ENCODE measurements around the gene ZNF436.

Gene ZNF436

DNA sequence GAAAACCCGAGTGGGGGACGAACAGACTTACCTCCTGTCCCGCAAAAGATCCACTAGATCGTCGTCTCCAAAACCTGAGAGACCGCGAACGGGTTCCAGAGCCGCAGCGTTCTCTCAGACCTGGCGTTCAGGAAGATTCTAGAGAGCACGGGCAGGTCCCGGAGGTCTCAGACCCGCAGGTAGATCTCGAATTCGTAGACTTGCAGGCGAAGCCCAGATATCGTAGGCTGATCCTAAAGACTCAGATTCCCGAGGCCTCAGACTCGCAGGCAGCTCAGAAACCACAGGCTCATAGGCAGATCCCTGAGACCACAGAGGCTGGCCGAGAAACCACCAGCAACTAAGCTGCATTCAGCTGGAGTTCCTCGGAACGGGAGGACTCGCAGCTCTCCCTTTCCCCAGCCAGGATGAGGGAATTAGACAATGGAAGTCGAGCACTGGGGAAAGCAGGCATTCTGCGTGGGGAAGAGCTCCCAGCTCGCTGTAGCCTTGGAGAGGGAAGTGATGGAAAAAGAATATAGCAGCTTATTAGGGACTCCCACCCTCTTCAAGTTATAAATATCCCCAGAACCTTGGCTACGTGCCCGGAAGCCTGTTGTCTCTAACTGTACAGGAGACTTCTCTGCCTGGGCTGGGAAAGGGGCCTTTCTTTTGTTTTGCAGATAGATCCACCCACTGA, at the start of gene ZNF436:
ZNF436 (minus strand) TSS at position 502 of the 679 bp plus-strand sequence. CDS start 1,831 bp downstream, outside the sequence.
- no peak for DNase-seq (ENCODE audit: extremely low read depth in 1 of 2, low read depth in 1 of 2)

DNA sequence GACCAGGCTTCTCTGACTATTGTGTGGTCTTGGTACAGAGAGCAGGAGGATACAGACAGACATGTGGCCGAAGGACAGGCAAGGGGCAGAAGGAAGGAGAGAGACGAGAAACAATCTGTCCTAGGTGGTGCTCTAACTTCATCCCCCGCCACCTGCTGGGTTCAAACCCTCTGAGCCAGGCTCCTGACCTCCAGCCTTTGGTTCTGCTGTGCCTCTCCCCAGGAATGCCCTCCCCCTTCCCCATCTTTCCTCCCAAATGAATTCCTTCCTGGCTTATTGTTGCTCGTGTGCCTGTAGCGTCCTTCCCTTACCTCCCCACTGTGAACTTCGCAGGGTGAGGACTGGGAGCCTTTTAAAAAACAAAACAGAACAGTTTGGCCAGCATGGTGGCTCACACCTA, 49.5 kb upstream of the ZNF436 start:
- no peak for DNase-seq (ENCODE audit: extremely low read depth in 1 of 2, low read depth in 1 of 2)

DNA sequence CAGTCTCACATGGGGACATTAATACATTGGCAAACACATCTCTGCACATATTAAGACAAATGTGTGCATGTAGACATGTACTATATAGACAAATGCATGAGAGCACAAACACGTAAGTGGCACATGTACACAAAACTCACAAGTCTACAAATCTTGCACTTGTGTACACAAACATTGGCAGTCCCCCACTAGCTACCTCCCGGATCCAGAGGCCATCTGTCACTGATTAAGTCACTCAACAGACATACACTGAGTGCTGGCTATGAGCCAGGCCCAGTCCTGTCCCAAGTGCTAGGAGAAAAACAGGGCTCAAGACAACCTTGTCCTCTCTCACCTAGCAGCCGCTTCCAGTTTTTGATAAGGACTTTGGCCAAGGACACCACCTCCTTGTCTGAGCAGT, 47.9 kb upstream of the ZNF436 start:
- no peak for DNase-seq (ENCODE audit: extremely low read depth in 1 of 2, low read depth in 1 of 2)

DNA sequence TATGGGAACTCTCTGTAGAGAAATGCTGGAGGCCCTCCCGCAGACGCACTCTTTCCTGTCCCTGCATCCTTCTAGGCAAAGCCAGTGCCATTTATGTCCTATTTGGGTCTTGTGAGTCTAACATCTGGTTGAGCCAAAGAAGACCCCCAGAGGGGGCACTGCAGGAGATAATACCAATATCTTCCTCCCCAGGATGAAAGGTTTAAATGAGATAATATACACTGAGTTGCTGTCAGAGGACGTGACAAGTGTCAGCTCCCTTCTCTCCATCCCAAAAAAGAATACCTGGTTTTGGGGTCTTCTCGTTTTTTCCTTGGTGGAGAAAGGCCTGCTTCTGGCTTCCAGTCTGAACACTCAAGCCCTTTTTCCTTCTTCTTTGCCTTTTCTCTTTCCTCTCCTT, 47.3 kb upstream of the ZNF436 start:
- DNase-seq (ENCODE audit: extremely low read depth in 1 of 2, low read depth in 1 of 2) = no peak

DNA sequence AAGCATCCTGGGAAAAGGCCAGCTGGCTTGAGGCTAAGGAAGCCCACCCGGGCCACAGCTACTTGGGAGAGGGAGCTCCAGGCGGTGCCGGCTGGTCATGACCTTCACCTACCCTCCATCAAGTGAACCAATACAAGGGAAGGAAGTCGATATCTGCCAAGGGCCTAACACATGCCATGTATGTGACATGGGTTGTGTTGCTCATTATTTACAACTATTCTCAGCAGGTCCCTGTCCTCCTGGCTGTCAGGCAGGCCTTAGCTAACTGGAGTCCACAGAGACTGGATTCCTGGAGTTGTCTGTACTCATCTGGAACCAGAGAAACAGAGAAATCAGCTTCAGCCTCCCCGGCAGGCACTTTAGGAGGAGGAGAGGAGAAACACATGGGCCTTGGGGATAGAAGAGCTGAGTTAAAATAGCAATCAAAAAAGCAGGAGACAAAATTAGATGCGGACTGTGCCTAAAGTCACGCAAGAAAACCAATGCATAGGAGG, 39.2 kb upstream of the ZNF436 start:
- no peak for DNase-seq (ENCODE audit: extremely low read depth in 1 of 2, low read depth in 1 of 2)

DNA sequence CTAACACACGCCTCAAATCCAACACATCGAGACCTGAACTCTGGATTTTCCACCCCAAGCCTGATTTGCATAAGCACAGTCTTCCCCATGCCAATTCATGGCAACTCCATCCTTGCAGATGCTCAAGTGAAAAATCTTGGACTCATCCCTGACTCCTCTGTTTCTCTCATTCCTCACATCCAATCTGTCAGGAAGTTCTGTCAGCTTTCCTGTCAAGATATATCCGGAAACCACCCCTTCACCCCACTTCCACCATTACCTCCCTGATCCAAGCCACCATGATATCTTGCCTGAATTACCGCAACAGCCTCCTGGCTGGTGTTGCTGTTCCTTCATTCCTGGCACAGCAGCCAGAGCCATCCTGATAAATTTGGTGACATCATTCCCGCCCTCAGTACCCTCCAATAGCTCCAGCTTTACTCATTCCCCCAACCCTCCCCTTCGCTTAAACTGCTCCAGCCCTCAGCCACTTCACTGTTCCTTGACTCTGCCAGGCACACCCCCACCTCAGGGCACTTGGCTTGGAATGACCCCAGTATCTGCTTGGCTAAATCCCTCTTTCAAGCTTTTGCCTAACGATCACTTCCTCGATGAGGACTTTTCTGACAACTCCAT, 37.5 kb upstream of the ZNF436 start:
- DNase-seq (ENCODE audit: extremely low read depth in 1 of 2, low read depth in 1 of 2) = no peak

DNA sequence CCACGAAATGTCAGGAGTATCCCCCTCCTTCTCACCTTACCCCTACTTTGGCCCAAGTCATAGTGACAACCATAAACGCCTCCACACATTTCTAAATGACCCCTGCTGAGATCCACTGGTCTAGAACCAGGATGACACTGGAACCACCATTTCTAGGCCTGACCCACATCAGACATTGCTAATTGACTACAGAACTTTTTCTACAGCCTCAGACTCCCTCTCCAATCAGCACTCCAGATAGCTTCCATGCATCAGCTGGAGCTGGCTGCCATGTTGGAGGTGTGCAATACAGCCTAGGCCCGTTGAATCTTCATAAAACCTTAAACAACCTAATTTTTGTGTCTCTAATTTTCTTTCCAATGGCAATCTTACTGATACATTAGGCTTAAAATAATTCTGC, 36.3 kb upstream of the ZNF436 start:
- no peak for DNase-seq (ENCODE audit: extremely low read depth in 1 of 2, low read depth in 1 of 2)

DNA sequence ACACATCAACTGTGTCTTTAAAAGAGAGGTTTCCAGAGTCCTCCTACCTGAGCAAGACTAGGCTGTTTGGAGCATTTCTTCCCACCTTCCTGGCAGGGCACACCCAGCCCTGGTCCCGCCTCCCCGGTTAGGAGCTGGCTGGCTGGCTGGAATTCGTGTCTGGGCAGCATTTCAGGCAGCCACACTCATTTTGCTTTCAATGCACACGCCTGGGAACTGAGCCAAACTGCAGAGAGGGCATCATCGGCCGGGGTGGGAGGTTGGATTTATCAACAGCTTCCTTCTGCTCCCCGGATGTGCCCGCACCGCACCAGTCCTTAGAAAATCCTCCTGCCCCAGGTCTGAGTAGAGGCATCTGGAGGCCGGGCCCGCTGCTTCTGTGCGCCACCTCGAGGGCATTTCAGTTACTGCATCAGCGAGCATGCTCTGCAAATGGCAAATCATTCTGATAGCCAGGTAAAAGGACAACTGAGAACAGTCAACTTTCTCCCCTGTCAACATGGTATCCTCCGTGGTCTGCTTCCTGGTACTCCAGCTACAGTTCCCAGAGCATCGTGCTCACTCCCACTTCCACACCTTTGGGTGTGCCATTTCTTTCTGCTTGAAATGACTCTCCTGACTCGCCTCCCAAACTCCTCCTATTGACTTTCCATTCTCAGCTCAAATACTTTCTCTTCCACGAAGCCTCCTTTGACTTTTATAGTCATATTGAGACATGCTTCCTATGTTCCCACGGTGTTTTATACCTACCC, 34.3 kb upstream of the ZNF436 start:
- DNase-seq (ENCODE audit: extremely low read depth in 1 of 2, low read depth in 1 of 2) = peak; percentile 61 to 75

DNA sequence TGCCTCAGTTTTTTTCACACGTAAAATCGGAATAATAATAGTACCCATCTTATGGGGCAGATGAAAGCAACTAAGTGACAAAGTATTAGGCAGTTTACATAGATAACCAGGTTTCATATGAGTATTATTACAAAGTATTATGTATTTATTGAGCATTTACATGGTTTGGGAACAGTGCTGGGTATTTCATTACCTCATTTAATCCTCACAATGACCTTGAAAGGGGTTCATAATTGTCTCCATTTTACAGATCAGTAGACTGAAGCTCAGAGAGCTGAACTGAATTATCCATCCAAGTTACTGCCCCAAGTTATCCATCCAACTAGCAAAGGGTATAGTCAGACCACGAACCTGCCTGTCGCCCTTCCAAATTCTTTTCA, 33.7 kb upstream of the ZNF436 start:
- no peak for DNase-seq (ENCODE audit: extremely low read depth in 1 of 2, low read depth in 1 of 2)

DNA sequence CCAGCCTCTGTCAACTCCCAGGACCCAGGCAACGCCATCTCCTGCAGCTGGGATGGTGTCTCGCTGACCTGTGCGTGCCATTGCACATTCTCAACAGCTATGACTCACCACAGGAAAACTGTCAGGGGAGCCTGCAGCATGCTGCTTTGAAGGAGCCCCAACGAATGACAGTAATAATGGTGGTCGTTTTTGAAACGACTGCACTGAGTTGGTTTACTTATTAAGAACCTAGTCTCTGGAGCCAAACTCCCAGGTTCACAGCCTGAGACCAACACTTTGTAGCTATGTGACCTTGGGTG, 33.4 kb upstream of the ZNF436 start:
- DNase-seq (ENCODE audit: extremely low read depth in 1 of 2, low read depth in 1 of 2) = no peak

DNA sequence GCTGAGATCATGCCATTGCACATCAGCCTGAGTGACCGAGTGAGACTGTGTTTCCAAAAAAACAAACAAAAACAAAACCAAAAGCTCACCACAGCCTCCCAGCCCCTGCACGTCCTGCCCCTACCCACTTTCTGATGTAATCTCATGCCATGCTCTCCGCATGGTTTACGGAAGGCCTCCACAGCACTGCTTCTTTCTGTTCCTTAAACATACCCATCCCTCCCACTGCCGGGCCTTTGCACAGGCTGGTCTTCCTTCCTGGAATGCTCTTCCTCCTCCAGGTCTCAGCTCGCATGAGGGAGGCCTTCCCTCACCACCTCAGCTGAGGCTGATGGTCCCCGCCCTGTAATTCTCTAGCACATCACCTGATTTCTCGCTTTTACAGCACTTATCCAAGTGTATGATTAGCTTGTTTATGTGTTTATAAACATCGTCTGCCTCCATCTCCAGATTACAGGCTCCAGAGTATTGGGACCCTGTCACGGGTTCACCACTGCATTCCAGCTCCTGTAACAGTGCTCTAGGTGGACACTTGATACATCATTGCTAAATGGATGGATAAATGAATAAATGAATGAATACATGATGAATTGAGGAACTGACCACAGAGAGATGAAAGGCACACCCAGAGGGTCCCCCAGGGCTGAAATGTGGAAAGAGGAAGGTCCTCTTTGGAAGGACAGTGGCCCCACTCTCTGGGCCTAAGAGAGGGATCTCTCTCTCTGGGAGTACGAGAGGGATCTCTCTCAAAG, 32.8 kb upstream of the ZNF436 start:
- no peak for DNase-seq (ENCODE audit: extremely low read depth in 1 of 2, low read depth in 1 of 2)

DNA sequence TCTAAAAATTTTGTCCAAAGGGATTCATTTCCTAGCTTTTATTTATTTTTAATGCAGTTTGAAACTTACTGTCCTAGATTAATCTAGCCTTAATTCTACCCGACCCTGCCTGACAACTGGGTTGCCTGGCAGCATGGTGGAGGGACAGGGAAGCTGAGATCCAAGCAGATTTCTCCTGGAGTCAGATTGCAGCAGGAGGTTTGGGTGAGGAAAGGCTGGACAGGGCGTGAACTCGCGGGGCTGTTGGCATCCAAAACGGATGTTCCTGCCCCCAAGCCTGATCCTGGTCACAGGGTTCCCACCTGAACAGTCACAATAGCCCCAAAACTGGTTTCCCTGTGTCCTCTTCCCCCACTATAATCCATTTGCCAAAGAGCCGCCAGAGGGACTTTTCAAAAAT, 31.7 kb upstream of the ZNF436 start:
- no peak for DNase-seq (ENCODE audit: extremely low read depth in 1 of 2, low read depth in 1 of 2)

DNA sequence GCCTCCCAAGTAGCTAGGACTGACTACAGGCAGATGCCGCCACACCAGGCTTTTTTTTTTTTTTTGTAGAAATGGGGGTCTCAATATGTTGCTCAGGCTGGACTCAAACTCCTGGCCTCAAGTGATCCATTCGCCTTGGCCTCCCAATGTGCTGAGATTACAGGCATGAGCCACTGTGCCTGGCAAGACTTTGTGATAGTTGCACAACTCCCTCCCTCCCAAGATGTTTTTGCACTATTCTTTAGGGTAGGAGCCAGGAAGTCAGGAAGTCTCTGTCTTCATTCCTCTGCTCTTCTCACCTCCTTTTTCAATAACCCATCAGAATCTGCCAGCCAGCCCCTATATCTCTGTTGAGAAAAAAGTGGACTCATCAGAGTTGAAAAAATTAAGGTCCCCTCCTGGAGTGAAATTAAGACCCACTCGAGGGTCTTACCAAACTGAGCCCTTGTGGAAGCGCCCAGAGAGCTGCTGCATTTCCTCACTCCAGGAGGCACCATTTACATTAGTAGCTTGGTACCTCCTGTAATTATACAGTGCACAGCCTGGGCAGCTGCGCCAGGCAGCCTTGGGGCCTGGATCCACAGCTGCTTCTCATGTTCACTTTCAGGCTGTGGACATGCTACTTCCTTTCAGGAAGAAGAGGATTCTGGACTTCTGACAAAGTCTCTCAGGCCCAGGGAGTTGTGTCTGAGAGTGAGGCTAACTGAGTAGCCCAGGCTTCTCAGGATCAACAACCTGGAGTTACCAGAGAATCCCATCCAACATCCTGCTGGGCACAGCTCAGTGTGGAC, 30.9 kb upstream of the ZNF436 start:
- DNase-seq (ENCODE audit: extremely low read depth in 1 of 2, low read depth in 1 of 2) = no peak

DNA sequence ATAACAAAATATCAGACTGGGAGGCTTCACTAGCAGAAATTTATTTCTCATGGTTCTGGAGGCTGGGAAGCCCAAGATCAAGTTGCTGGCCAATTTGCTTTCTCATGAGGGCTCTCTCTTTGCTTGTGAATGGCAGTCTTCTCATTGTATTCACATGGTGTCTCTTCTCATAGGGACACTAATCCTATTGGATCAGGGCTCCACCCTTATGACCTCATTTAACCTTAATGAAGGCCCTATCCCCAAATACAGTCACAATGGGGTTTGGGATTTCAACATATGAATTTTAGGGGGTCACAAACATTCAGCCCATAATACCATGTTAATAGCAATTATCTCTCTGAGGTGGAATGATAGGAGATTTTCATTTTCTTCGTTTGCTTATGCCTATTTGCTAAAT, 29.6 kb upstream of the ZNF436 start:
- no peak for DNase-seq (ENCODE audit: extremely low read depth in 1 of 2, low read depth in 1 of 2)

DNA sequence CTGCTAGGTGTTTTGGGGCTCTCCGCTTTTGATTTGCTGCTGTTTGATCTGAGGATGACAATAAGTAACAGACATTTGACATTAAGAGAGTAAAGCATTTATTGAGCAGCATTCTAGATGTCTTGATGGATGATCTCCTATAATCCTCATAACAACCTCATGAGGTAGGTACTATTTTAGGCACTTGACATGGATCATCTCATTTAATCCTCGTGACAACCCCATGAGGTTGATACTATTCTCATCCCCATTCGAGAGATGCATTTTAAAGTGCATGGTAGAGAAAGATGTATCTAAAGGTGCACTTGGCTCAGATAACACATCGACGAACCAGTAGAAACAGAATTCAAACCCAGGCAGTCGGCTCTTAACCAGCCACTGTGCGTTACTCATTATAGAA, 28.3 kb upstream of the ZNF436 start:
- no peak for DNase-seq (ENCODE audit: extremely low read depth in 1 of 2, low read depth in 1 of 2)

DNA sequence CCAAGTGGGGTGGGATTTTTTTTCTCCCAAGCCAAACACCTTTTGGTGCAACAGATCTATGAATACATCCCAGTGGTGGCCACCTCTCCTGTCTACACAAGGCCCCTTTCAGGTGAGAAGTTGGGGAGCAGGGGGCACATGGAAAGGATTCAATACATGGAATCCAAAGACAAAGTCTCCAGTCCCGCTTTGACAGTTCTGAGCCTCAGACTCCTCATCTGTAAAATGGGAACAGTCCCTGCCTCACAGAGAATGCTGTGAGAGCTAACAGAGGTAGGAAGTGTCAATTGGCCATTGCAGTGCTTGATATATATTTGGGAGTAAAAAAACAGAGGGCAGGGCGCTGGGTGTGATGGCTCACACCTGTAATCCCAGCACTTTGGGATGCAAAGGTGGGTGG, 26.7 kb upstream of the ZNF436 start:
- no peak for DNase-seq (ENCODE audit: extremely low read depth in 1 of 2, low read depth in 1 of 2)

DNA sequence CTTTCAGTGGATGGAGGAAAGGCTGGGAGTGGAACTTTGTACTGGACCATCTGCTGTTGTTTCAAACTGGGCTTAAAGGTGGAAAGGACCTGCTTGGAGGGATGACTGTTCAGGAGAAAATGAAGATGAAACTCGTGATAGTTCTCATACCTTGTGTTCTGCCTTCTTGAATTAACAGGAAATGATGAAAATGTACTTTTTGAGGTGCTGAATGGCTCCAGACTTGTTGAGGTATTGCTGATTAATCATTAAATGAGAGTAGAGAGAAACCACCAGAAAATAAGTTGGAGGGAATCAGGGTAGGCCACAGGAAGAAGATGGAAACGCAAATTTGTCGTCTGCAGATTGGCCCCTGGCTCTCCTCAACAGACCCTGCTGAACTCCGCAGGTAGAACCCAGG, 26.2 kb upstream of the ZNF436 start:
- DNase-seq (ENCODE audit: extremely low read depth in 1 of 2, low read depth in 1 of 2) = no peak

DNA sequence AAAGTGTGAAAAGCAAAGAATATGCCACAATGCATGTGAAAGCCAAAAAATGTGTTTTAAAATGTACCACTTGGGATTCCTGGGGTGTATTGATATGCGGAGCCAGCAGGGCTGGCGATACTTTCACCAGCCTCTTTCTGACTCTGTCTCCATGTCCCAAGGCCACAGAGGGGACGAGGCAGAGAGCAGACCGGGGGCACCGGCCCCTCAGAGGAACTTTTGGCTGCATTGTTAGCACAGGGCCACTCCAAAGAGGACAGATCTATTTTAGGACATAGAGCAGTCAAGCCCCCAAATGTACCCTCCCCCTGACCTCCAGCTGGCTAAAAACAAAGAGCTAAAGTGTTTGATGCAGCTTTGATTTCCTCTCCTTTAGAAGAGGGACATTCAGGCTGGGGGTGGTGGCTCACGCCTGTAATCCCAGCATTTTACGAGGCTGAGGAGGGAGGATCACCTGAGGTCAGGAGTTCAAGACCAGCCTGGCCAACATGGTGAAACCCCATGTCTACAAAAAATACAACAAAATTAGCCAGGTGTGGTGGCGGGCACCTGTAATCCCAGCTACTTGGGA, 25.6 kb upstream of the ZNF436 start:
- no peak for DNase-seq (ENCODE audit: extremely low read depth in 1 of 2, low read depth in 1 of 2)

DNA sequence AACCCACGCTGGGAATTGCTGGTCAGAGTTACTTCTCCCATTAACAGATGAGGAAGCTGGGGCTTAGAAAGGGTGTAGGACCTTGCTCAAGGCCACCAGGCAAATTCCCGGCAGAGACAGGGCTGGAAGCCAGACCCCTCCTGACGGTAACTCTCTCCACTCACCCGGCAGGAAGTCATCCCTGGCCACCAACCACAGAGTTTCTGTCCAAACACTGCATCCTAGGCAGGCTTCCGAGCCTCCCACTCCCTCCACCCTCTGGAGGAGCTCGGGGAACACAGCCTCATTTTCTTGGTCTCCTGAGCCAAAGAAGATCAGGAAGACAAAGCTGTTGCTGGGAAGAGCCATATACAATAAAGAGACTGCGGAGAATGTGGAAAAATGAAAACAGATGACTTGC, 25.0 kb upstream of the ZNF436 start:
- DNase-seq (ENCODE audit: extremely low read depth in 1 of 2, low read depth in 1 of 2) = no peak

DNA sequence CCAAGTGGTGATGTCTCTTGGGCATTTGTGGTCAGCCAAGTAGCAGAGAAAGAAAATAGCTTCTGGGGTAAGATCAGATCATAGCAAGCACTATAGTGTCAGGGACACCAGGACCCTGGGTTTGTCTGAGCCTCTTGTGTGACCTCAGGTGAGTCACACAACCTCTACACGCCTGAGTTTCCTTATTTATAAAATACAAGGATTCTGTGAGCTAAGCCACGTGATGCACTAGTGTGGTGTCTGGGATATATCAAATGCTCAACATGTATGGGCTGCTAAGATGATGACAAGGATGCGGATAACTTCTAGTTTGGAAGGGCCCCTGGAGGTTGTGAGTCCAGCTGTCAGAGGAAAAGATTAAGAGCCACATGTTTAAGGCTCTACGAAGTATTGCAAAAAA, 24.5 kb upstream of the ZNF436 start:
- no peak for DNase-seq (ENCODE audit: extremely low read depth in 1 of 2, low read depth in 1 of 2)

All from stimulated activated CD8-positive, alpha-beta memory T cell treated with anti-CD3 and anti-CD28 coated beads, Interleukin-7, amount 100 ng/mL, for 48 hours (primary cell).